GM23338 (cell line): ENCODE measurements around the gene DMAC2L. TPM values are rescaled to one million over a fixed set of nuclear protein-coding genes. Genes with fewer than 3 reads are reported as not detected.
A peak's percentile ranks its signal among the peaks of the same experiment; 100 is the strongest.

Source experiments
- ATAC-seq: fragments of 200-7000 bp; cut with Tn5 transposase; 3 replicates; pipeline ENCODE4 v1.9.1; 2020
- DNase-seq: peaks from one replicate; pipeline ENCODE4 v3.0.0-alpha.2; 2015; ENCODE audit warnings: low spot score
- H2AFZ ChIP-seq: fragments of 200-600 bp; sonication (generic); 2 replicates; pipeline ENCODE4 v1.8.0; 2016; ENCODE audit warnings: antibody characterized with exemption, mild to moderate bottlenecking, moderate library complexity
- H3F3A ChIP-seq: fragments of 200-600 bp; sonication (generic); replicated peaks from 2 replicates; pipeline ENCODE4 v1.8.0; 2017; ENCODE audit warnings: antibody characterized with exemption, mixed run types, low read depth
- H3K27ac ChIP-seq: fragments of 200-600 bp; sonication (generic); 2 replicates; pipeline ENCODE4 v1.6.1; 2016; ENCODE audit warnings: low read depth
- H3K27me3 ChIP-seq: fragments of 200-600 bp; sonication (generic); 2 replicates; pipeline ENCODE4 v1.8.0; 2016; ENCODE audit warnings: mild to moderate bottlenecking, mixed run types, moderate library complexity; ENCODE audit not compliant: insufficient read depth
- H3K36me3 ChIP-seq: fragments of 200-600 bp; sonication (generic); 2 replicates; pipeline ENCODE4 v1.8.0; 2016; ENCODE audit warnings: mild to moderate bottlenecking; ENCODE audit not compliant: insufficient read depth
- H3K4me1 ChIP-seq: fragments of 200-600 bp; sonication (generic); 2 replicates; pipeline ENCODE4 v1.8.0; 2016; ENCODE audit warnings: mild to moderate bottlenecking, moderate library complexity; ENCODE audit not compliant: insufficient read depth
- H3K4me2 ChIP-seq: fragments of 200-600 bp; sonication (generic); 2 replicates; pipeline ENCODE4 v1.7.1; 2017; ENCODE audit warnings: mixed run types
- H3K4me3 ChIP-seq: fragments of 200-600 bp; sonication (generic); 2 replicates; pipeline ENCODE4 v1.6.1; 2016; ENCODE audit warnings: mixed run types
- H3K79me2 ChIP-seq: fragments of 200-600 bp; sonication (generic); replicated peaks from 2 replicates; pipeline ENCODE4 v1.8.0; 2017; ENCODE audit warnings: mild to moderate bottlenecking; ENCODE audit not compliant: insufficient read depth
- H3K9me2 ChIP-seq: fragments of 200-600 bp; sonication (generic); 2 replicates; pipeline ENCODE4 v1.8.0; 2017; ENCODE audit not compliant: insufficient read depth
- H4K20me1 ChIP-seq: fragments of 200-600 bp; sonication (generic); replicated peaks from 2 replicates; pipeline ENCODE4 v1.8.0; 2017; ENCODE audit warnings: mild to moderate bottlenecking; ENCODE audit not compliant: insufficient read depth
- H3K27ac Mint-ChIP-seq: 2 replicates; pipeline ENCODE4 v1.8.0; 2020; ENCODE audit warnings: inconsistent platforms, mild to moderate bottlenecking, moderate library complexity, mixed read lengths
- H3K27me3 Mint-ChIP-seq: 3 replicates; pipeline ENCODE4 v1.8.0; 2022; ENCODE audit warnings: low read depth, mild to moderate bottlenecking, moderate library complexity, mixed read lengths, inconsistent platforms; ENCODE audit not compliant: insufficient read depth, poor library complexity
- H3K36me3 Mint-ChIP-seq: 3 replicates; pipeline ENCODE4 v1.8.0; 2021; ENCODE audit warnings: low read depth, mild to moderate bottlenecking, inconsistent platforms, moderate library complexity, mixed read lengths
- H3K4me1 Mint-ChIP-seq: 3 replicates; pipeline ENCODE4 v1.8.0; 2020; ENCODE audit warnings: mild to moderate bottlenecking, inconsistent platforms, mixed read lengths
- H3K4me3 Mint-ChIP-seq: 3 replicates; pipeline ENCODE4 v1.8.0; 2021; ENCODE audit warnings: moderate library complexity, mild to moderate bottlenecking, inconsistent platforms, mixed read lengths
- H3K9me3 Mint-ChIP-seq: 3 replicates; pipeline ENCODE4 v1.8.0; 2020; ENCODE audit warnings: moderate library complexity, mild to moderate bottlenecking, inconsistent platforms, mixed read lengths
- CTCF ChIP-seq, 2 experiments: fragments of 200-600 bp in 1 of 2; sonication (generic) in 1 of 2; conservative IDR thresholded peaks; 2 replicates each; pipeline versions ENCODE4 v1.5.1 to v1.6.1; 2016 to 2017; ENCODE audit warnings: antibody characterized with exemption in 2 of 2, low read depth in 2 of 2, mild to moderate bottlenecking in 2 of 2, moderate library complexity in 1 of 2
- EZH2 ChIP-seq: fragments of 200-600 bp; sonication (generic); IDR thresholded peaks from one replicate; pipeline ENCODE4 v1.8.0; 2017; ENCODE audit warnings: antibody characterized with exemption, mild to moderate bottlenecking, low read depth; ENCODE audit not compliant: unreplicated experiment
- JUNB ChIP-seq: IDR thresholded peaks from one replicate; pipeline ENCODE4 v1.6.1; 2016; ENCODE audit warnings: antibody characterized with exemption; ENCODE audit not compliant: unreplicated experiment
- STAT1 ChIP-seq: IDR thresholded peaks from one replicate; pipeline ENCODE4 v1.6.1; 2016; ENCODE audit warnings: antibody characterized with exemption; ENCODE audit not compliant: unreplicated experiment
- ZNF114 ChIP-seq: fragments of 250-450 bp; sonication (Bioruptor Pico); IDR thresholded peaks from 2 replicates; pipeline ENCODE4 v1.5.0; 2020; ENCODE audit warnings: mild to moderate bottlenecking, moderate library complexity
- ZNF331 ChIP-seq: fragments of 250-450 bp; sonication (Bioruptor Pico); IDR thresholded peaks from 2 replicates; pipeline ENCODE4 v1.5.0; 2020; ENCODE audit warnings: low read depth, mild to moderate bottlenecking, moderate library complexity
- polyA plus RNA-seq: library from polyadenylated mRNA; unstranded; fragments of >200 nt; fragmentation: Nextera tagmentation; extraction: Ambion mirVana; gene quantifications from 2 replicates; pipeline ENCODE4 v1.2.1, GENCODE V29; 2016
- total RNA-seq: library from RNA; depleted of rRNA; stranded (reverse); fragments of >200 nt; shearing (Covaris generic); gene quantifications from 2 replicates; pipeline ENCODE4 v1.2.3, GENCODE V29; 2014
- TF ChIP-seq, protein P1 (sequence below): fragments of 250-450 bp; sonication (Bioruptor Pico); IDR thresholded peaks from 2 replicates; pipeline ENCODE4 v1.5.0; 2020; ENCODE audit warnings: mild to moderate bottlenecking, moderate library complexity

DMAC2L gene
- total and polyA plus RNA-seq, 2 experiments from 2014 or later = 22.5 to 33.8 TPM

DNA sequence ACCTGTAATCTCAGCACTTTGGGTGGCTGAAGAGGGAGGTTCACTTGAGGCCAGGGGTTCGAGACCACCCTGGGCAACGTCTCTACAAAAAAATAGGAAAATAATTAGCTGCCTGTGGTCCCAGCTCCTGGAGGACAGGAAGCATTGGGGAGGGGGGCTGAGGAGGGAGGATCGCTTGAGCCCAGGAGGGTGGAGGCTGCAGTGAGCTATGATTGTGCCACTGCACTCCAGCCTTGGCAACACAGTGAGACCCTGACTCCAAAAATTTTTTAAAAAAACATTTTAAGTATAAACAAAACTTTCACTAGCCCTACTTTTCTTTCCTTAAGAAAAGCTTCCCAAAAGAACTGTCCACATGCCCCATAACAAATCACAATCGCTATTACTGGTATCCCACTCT lies 1.7 kb upstream of the DMAC2L start (continued):
- TF ChIP-seq, protein P1, sequence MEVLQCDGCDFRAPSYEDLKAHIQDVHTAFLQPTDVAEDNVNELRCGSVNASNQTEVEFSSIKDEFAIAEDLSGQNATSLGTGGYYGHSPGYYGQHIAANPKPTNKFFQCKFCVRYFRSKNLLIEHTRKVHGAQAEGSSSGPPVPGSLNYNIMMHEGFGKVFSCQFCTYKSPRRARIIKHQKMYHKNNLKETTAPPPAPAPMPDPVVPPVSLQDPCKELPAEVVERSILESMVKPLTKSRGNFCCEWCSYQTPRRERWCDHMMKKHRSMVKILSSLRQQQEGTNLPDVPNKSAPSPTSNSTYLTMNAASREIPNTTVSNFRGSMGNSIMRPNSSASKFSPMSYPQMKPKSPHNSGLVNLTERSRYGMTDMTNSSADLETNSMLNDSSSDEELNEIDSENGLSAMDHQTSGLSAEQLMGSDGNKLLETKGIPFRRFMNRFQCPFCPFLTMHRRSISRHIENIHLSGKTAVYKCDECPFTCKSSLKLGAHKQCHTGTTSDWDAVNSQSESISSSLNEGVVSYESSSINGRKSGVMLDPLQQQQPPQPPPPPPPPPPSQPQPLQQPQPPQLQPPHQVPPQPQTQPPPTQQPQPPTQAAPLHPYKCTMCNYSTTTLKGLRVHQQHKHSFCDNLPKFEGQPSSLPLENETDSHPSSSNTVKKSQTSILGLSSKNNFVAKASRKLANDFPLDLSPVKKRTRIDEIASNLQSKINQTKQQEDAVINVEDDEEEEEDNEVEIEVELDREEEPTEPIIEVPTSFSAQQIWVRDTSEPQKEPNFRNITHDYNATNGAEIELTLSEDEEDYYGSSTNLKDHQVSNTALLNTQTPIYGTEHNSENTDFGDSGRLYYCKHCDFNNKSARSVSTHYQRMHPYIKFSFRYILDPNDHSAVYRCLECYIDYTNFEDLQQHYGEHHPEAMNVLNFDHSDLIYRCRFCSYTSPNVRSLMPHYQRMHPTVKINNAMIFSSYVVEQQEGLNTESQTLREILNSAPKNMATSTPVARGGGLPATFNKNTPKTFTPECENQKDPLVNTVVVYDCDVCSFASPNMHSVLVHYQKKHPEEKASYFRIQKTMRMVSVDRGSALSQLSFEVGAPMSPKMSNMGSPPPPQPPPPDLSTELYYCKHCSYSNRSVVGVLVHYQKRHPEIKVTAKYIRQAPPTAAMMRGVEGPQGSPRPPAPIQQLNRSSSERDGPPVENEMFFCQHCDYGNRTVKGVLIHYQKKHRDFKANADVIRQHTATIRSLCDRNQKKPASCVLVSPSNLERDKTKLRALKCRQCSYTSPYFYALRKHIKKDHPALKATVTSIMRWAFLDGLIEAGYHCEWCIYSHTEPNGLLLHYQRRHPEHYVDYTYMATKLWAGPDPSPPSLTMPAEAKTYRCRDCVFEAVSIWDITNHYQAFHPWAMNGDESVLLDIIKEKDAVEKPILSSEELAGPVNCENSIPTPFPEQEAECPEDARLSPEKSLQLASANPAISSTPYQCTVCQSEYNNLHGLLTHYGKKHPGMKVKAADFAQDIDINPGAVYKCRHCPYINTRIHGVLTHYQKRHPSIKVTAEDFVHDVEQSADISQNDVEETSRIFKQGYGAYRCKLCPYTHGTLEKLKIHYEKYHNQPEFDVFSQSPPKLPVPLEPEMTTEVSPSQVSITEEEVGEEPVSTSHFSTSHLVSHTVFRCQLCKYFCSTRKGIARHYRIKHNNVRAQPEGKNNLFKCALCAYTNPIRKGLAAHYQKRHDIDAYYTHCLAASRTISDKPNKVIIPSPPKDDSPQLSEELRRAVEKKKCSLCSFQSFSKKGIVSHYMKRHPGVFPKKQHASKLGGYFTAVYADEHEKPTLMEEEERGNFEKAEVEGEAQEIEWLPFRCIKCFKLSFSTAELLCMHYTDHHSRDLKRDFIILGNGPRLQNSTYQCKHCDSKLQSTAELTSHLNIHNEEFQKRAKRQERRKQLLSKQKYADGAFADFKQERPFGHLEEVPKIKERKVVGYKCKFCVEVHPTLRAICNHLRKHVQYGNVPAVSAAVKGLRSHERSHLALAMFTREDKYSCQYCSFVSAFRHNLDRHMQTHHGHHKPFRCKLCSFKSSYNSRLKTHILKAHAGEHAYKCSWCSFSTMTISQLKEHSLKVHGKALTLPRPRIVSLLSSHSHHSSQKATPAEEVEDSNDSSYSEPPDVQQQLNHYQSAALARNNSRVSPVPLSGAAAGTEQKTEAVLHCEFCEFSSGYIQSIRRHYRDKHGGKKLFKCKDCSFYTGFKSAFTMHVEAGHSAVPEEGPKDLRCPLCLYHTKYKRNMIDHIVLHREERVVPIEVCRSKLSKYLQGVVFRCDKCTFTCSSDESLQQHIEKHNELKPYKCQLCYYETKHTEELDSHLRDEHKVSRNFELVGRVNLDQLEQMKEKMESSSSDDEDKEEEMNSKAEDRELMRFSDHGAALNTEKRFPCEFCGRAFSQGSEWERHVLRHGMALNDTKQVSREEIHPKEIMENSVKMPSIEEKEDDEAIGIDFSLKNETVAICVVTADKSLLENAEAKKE = no peak
- TF ChIP-seq ZNF331 (CRISPR knock-in tag) (no peak), STAT1 (no peak)

GRCh38 chr14:50311337-50311971 lies 670 bp upstream of the DMAC2L start:
- Histone ChIP-seq H4K20me1 (no peaks in the 10 kb centered on the region; the same call in 1 of the 2 replicates), H3K36me3 (peaks cover 13% of the 10 kb centered on the region), H3K4me3 (peak overlapping the region; percentile 74), H3K27me3 (no peaks in the 10 kb centered on the region), H3K27ac (peak overlapping the region; percentile 86), H3F3A (0 out of 2 replicates have a peak, but pooled peaks cover 10% of the 10 kb centered on the region), H3K4me1 (peaks cover 10% of the 10 kb centered on the region), H2AFZ (peak overlapping the region; percentile 91), H3K4me2 (peak overlapping the region; percentile 93), H3K9me2 (no peaks in the 10 kb centered on the region), H3K79me2 (peaks cover 72% of the 10 kb centered on the region)
- H3K27ac Mint-ChIP-seq = peak overlapping the region; percentile 96
- peak overlapping the region; percentile 90 for H3K4me3 Mint-ChIP-seq
- peaks cover 20% of the 10 kb centered on the region for H3K9me3 Mint-ChIP-seq
- peaks cover 50% of the 10 kb centered on the region for H3K36me3 Mint-ChIP-seq
- DNase-seq (no peak), ATAC-seq (no peak; the same call in 1 of the 3 replicates)
- peaks cover 12% of the 10 kb centered on the region for H3K4me1 Mint-ChIP-seq
- peaks cover 10% of the 10 kb centered on the region for H3K27me3 Mint-ChIP-seq
- TF ChIP-seq, protein P1 = no peak
- TF ChIP-seq EZH2 (no peak), JUNB (no peak), STAT1 (no peak), ZNF114 (CRISPR knock-in tag) (no peak), CTCF (conservative IDR thresholded peaks at IDR 0.05; ENCODE audit: low read depth in 2 of 2) (peak in 1 of 2 experiments; percentile 48; a peak in 2 of 4 replicates)
